GM12878 (cell line): ENCODE measurements around the gene TAF4.

ENCODE experiments used
- CHD4 ChIP-seq: fragments of 200-600 bp; sonication (generic); IDR thresholded peaks from 2 replicates; pipeline ENCODE4 v1.6.1; 2016; ENCODE audit warnings: mild to moderate bottlenecking
- CREB1 ChIP-seq: IDR thresholded peaks from 2 replicates; pipeline ENCODE4 v1.6.1; 2012; ENCODE audit warnings: low read depth, mild to moderate bottlenecking, inconsistent platforms
- POLR2AphosphoS5 ChIP-seq: IDR thresholded peaks from 2 replicates; pipeline ENCODE4 v1.6.1; 2011; ENCODE audit warnings: mild to moderate bottlenecking, low read length, inconsistent platforms
- POU2F2 ChIP-seq: IDR thresholded peaks from 3 replicates; pipeline ENCODE4 v1.6.1; 2011; ENCODE audit warnings: low read depth, mild to moderate bottlenecking, low read length, borderline replicate concordance
- RAD21 ChIP-seq: IDR thresholded peaks from 2 replicates; pipeline ENCODE4 v1.6.1; 2011; ENCODE audit warnings: mild to moderate bottlenecking, low read depth, low read length, moderate library complexity; ENCODE audit not compliant: insufficient read depth
- TF ChIP-seq, protein P1 (sequence below): fragments of 450-650 bp; IDR thresholded peaks from 2 replicates; pipeline ENCODE4 v1.6.1; 2017; ENCODE audit warnings: mild to moderate bottlenecking
- TF ChIP-seq, protein P2 (sequence below): fragments of 450-650 bp; formaldehyde crosslinking; IDR thresholded peaks from 2 replicates; pipeline ENCODE4 v1.5.0; 2022; ENCODE audit warnings: mild to moderate bottlenecking, missing genetic modification characterization
- TF ChIP-seq, protein P3 (sequence below): fragments of 150-350 bp; IDR thresholded peaks from 2 replicates; pipeline ENCODE4 v1.6.1; 2016; ENCODE audit warnings: low read depth, low read length
- TF ChIP-seq, protein P4 (sequence below): fragments of 450-650 bp; IDR thresholded peaks from 2 replicates; pipeline ENCODE4 v1.6.1; 2017; ENCODE audit warnings: mild to moderate bottlenecking, moderate library complexity

DNA sequence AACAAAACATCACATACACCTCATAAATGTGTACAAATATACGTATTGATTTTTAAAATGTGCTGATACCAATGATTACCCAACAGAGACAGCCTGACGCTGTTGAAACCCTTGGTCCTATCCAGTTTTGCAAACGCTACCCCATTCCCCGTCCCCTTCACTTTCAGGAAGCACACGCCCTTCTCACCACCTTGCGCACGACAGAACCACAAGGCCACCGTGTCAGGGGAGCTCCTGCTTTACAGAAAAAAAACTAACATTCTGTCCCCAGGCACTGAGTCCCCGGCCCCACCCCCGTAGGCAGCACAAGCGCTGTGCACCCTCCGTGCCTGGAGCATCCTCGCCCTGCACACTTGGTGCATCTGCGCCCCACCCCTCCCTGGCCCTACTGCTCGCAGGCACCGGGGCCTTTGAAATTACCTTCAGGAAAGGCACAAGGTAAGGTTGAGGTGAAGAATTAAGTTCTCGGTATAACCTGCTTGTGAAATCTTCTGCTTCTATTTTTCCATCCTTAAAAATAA, 58.5 kb downstream of the TAF4 start:
- TF ChIP-seq, protein P1, sequence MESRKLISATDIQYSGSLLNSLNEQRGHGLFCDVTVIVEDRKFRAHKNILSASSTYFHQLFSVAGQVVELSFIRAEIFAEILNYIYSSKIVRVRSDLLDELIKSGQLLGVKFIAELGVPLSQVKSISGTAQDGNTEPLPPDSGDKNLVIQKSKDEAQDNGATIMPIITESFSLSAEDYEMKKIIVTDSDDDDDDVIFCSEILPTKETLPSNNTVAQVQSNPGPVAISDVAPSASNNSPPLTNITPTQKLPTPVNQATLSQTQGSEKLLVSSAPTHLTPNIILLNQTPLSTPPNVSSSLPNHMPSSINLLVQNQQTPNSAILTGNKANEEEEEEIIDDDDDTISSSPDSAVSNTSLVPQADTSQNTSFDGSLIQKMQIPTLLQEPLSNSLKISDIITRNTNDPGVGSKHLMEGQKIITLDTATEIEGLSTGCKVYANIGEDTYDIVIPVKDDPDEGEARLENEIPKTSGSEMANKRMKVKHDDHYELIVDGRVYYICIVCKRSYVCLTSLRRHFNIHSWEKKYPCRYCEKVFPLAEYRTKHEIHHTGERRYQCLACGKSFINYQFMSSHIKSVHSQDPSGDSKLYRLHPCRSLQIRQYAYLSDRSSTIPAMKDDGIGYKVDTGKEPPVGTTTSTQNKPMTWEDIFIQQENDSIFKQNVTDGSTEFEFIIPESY, result no peak
- no peak for TF ChIP-seq POLR2AphosphoS5
- TF ChIP-seq, protein P2, sequence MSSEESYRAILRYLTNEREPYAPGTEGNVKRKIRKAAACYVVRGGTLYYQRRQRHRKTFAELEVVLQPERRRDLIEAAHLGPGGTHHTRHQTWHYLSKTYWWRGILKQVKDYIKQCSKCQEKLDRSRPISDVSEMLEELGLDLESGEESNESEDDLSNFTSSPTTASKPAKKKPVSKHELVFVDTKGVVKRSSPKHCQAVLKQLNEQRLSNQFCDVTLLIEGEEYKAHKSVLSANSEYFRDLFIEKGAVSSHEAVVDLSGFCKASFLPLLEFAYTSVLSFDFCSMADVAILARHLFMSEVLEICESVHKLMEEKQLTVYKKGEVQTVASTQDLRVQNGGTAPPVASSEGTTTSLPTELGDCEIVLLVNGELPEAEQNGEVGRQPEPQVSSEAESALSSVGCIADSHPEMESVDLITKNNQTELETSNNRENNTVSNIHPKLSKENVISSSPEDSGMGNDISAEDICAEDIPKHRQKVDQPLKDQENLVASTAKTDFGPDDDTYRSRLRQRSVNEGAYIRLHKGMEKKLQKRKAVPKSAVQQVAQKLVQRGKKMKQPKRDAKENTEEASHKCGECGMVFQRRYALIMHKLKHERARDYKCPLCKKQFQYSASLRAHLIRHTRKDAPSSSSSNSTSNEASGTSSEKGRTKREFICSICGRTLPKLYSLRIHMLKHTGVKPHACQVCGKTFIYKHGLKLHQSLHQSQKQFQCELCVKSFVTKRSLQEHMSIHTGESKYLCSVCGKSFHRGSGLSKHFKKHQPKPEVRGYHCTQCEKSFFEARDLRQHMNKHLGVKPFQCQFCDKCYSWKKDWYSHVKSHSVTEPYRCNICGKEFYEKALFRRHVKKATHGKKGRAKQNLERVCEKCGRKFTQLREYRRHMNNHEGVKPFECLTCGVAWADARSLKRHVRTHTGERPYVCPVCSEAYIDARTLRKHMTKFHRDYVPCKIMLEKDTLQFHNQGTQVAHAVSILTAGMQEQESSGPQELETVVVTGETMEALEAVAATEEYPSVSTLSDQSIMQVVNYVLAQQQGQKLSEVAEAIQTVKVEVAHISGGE (CRISPR knock-in tag), result no peak
- TF ChIP-seq, protein P3, sequence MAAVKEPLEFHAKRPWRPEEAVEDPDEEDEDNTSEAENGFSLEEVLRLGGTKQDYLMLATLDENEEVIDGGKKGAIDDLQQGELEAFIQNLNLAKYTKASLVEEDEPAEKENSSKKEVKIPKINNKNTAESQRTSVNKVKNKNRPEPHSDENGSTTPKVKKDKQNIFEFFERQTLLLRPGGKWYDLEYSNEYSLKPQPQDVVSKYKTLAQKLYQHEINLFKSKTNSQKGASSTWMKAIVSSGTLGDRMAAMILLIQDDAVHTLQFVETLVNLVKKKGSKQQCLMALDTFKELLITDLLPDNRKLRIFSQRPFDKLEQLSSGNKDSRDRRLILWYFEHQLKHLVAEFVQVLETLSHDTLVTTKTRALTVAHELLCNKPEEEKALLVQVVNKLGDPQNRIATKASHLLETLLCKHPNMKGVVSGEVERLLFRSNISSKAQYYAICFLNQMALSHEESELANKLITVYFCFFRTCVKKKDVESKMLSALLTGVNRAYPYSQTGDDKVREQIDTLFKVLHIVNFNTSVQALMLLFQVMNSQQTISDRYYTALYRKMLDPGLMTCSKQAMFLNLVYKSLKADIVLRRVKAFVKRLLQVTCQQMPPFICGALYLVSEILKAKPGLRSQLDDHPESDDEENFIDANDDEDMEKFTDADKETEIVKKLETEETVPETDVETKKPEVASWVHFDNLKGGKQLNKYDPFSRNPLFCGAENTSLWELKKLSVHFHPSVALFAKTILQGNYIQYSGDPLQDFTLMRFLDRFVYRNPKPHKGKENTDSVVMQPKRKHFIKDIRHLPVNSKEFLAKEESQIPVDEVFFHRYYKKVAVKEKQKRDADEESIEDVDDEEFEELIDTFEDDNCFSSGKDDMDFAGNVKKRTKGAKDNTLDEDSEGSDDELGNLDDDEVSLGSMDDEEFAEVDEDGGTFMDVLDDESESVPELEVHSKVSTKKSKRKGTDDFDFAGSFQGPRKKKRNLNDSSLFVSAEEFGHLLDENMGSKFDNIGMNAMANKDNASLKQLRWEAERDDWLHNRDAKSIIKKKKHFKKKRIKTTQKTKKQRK, result no peak
- TF ChIP-seq CHD4, result no peak
- TF ChIP-seq RAD21, result no peak
- TF ChIP-seq POU2F2, result no peak
- no peak for TF ChIP-seq CREB1
- TF ChIP-seq, protein P4, sequence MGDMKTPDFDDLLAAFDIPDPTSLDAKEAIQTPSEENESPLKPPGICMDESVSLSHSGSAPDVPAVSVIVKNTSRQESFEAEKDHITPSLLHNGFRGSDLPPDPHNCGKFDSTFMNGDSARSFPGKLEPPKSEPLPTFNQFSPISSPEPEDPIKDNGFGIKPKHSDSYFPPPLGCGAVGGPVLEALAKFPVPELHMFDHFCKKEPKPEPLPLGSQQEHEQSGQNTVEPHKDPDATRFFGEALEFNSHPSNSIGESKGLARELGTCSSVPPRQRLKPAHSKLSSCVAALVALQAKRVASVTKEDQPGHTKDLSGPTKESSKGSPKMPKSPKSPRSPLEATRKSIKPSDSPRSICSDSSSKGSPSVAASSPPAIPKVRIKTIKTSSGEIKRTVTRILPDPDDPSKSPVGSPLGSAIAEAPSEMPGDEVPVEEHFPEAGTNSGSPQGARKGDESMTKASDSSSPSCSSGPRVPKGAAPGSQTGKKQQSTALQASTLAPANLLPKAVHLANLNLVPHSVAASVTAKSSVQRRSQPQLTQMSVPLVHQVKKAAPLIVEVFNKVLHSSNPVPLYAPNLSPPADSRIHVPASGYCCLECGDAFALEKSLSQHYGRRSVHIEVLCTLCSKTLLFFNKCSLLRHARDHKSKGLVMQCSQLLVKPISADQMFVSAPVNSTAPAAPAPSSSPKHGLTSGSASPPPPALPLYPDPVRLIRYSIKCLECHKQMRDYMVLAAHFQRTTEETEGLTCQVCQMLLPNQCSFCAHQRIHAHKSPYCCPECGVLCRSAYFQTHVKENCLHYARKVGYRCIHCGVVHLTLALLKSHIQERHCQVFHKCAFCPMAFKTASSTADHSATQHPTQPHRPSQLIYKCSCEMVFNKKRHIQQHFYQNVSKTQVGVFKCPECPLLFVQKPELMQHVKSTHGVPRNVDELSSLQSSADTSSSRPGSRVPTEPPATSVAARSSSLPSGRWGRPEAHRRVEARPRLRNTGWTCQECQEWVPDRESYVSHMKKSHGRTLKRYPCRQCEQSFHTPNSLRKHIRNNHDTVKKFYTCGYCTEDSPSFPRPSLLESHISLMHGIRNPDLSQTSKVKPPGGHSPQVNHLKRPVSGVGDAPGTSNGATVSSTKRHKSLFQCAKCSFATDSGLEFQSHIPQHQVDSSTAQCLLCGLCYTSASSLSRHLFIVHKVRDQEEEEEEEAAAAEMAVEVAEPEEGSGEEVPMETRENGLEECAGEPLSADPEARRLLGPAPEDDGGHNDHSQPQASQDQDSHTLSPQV, result no peak
